HEK293 (cell line): ENCODE results near the gene TACR2.

ENCODE experiments used
- CTCF ChIA-PET: fragments of 350-600 bp; formaldehyde crosslinking; extraction: SDS; loops from one replicate; lab custom pipeline; 2021; ENCODE audit warnings: antibody characterized with exemption; lab: Yijun Ruan, JAX
- POLR2A ChIA-PET: fragments of 300-600 bp; formaldehyde crosslinking; extraction: SDS; loops from one replicate; lab custom pipeline; 2020; ENCODE audit warnings: antibody characterized with exemption, inconsistent platforms; lab: Yijun Ruan, JAX
- H3K27ac ChIP-seq: fragments of 200-500 bp; sonication (Bioruptor generic); 2 replicates; pipeline ENCODE4 v1.5.1; 2014; ENCODE audit warnings: low read depth, low read length, control low read depth, inconsistent platforms; ENCODE audit errors: extremely low read depth
- H3K36me3 ChIP-seq, 2 experiments: fragments of 200-500 bp in 1 of 2; sonication (Bioruptor generic) in 1 of 2; 1 replicate in 1 of 2; 2 replicates in 1 of 2; pipeline ENCODE4 v1.5.1; 2014 to 2017; ENCODE audit warnings: inconsistent platforms in 2 of 2, low read length in 2 of 2; ENCODE audit not compliant: control insufficient read depth in 2 of 2, insufficient read depth in 1 of 2
- H3K4me1 ChIP-seq: fragments of 200-500 bp; sonication (Bioruptor generic); 2 replicates; pipeline ENCODE4 v1.5.1; 2014; ENCODE audit warnings: mild to moderate bottlenecking, low read length, inconsistent platforms; ENCODE audit not compliant: control insufficient read depth, insufficient read depth
- H3K4me3 ChIP-seq: 2 replicates; pipeline ENCODE4 v1.5.1; 2011; ENCODE audit warnings: low read depth, mild to moderate bottlenecking, control low read depth, low read length, moderate library complexity
- H3K9me3 ChIP-seq: fragments of 200-500 bp; sonication (Bioruptor generic); 2 replicates; pipeline ENCODE4 v1.5.1; 2014; ENCODE audit warnings: low read depth, low read length, inconsistent platforms; ENCODE audit not compliant: control insufficient read depth, insufficient read depth
- GFI1B ChIP-seq: fragments of 450-650 bp; formaldehyde crosslinking; IDR thresholded peaks from 2 replicates; pipeline ENCODE4 v1.5.1; 2016; ENCODE audit warnings: missing biosample characterization, missing genetic modification characterization
- GLI2 ChIP-seq: fragments of 450-650 bp; formaldehyde crosslinking; IDR thresholded peaks from 2 replicates; pipeline ENCODE4; 2017; ENCODE audit warnings: missing biosample characterization, missing genetic modification characterization, low read depth, borderline replicate concordance
- HOXD13 ChIP-seq: sonication (generic); formaldehyde crosslinking; IDR thresholded peaks from 2 replicates; pipeline ENCODE4 v1.8.0; 2022; ENCODE audit warnings: missing genetic modification reagents, borderline replicate concordance
- MYNN ChIP-seq: fragments of 450-650 bp; formaldehyde crosslinking; IDR thresholded peaks from 2 replicates; pipeline ENCODE4 v1.5.1; 2016; ENCODE audit warnings: missing biosample characterization, missing genetic modification characterization, borderline replicate concordance
- TCF7L2 ChIP-seq: IDR thresholded peaks from 2 replicates; pipeline ENCODE4 v1.6.1; 2011; ENCODE audit warnings: low read depth, mild to moderate bottlenecking, inconsistent platforms, low read length, moderate library complexity, borderline replicate concordance
- TRIM28 ChIP-seq: IDR thresholded peaks from 2 replicates; pipeline ENCODE4 v1.6.1; 2011; ENCODE audit warnings: low read length, control low read depth, borderline replicate concordance
- ZBTB11 ChIP-seq: fragments of 450-650 bp; formaldehyde crosslinking; conservative IDR thresholded peaks from 2 replicates; pipeline ENCODE4 v1.5.1; 2016; ENCODE audit warnings: low read depth, missing biosample characterization, missing genetic modification characterization
- ZBTB7A ChIP-seq: fragments of 450-650 bp; formaldehyde crosslinking; IDR thresholded peaks from 2 replicates; pipeline ENCODE4 v1.5.1; 2016; ENCODE audit warnings: low read depth, missing biosample characterization, missing genetic modification characterization
- ZFP41 ChIP-seq: fragments of 450-650 bp; formaldehyde crosslinking; IDR thresholded peaks from 2 replicates; pipeline ENCODE4 v1.5.1; 2016; ENCODE audit warnings: missing biosample characterization, missing genetic modification characterization, borderline replicate concordance
- ZNF140 ChIP-seq: fragments of 450-650 bp; formaldehyde crosslinking; IDR thresholded peaks from 2 replicates; pipeline ENCODE4 v1.5.1; 2016; ENCODE audit warnings: missing biosample characterization, missing genetic modification characterization
- ZNF148 ChIP-seq: fragments of 450-650 bp; formaldehyde crosslinking; IDR thresholded peaks from 2 replicates; pipeline ENCODE4 v1.5.0; 2017; ENCODE audit warnings: missing biosample characterization, missing genetic modification characterization, borderline replicate concordance
- ZNF18 ChIP-seq: fragments of 450-650 bp; formaldehyde crosslinking; IDR thresholded peaks from 2 replicates; pipeline ENCODE4 v1.5.1; 2016; ENCODE audit warnings: missing biosample characterization, missing genetic modification characterization
- ZNF214 ChIP-seq: fragments of 450-650 bp; formaldehyde crosslinking; IDR thresholded peaks from 2 replicates; pipeline ENCODE4 v1.5.1; 2017; ENCODE audit warnings: missing biosample characterization, mild to moderate bottlenecking, missing genetic modification characterization, borderline replicate concordance
- ZNF248 ChIP-seq: fragments of 450-650 bp; formaldehyde crosslinking; IDR thresholded peaks from 2 replicates; pipeline ENCODE4 v1.5.1; 2017; ENCODE audit warnings: missing biosample characterization, missing genetic modification characterization
- ZNF354C ChIP-seq: fragments of 450-650 bp; formaldehyde crosslinking; IDR thresholded peaks from 2 replicates; pipeline ENCODE4 v1.5.1; 2016; ENCODE audit warnings: missing biosample characterization, missing genetic modification characterization, low read depth, borderline replicate concordance
- ZNF37A ChIP-seq: fragments of 450-650 bp; IDR thresholded peaks from 2 replicates; pipeline ENCODE4 v1.5.1; 2018; ENCODE audit warnings: missing biosample characterization, missing genetic modification characterization
- ZNF423 ChIP-seq: fragments of 450-650 bp; formaldehyde crosslinking; IDR thresholded peaks from 2 replicates; pipeline ENCODE4 v1.5.1; 2016; ENCODE audit warnings: missing biosample characterization, missing genetic modification characterization
- ZNF501 ChIP-seq: fragments of 450-650 bp; formaldehyde crosslinking; IDR thresholded peaks from 2 replicates; pipeline ENCODE4 v1.5.1; 2016; ENCODE audit warnings: missing biosample characterization, missing genetic modification characterization
- ZNF521 ChIP-seq: fragments of 450-650 bp; formaldehyde crosslinking; IDR thresholded peaks from 2 replicates; pipeline ENCODE4 v1.5.1; 2017; ENCODE audit warnings: missing biosample characterization, mild to moderate bottlenecking, missing genetic modification characterization
- ZNF529 ChIP-seq: fragments of 450-650 bp; formaldehyde crosslinking; IDR thresholded peaks from 2 replicates; pipeline ENCODE4 v1.5.1; 2017; ENCODE audit warnings: missing genetic modification characterization, missing biosample characterization; ENCODE audit not compliant: insufficient replicate concordance
- ZNF571 ChIP-seq: fragments of 450-650 bp; formaldehyde crosslinking; IDR thresholded peaks from 2 replicates; pipeline ENCODE4 v1.5.0; 2017; ENCODE audit warnings: missing biosample characterization, missing genetic modification characterization
- ZNF585B ChIP-seq: fragments of 450-650 bp; formaldehyde crosslinking; IDR thresholded peaks from 2 replicates; pipeline ENCODE4 v1.5.1; 2016; ENCODE audit warnings: missing biosample characterization, missing genetic modification characterization
- ZNF76 ChIP-seq: fragments of 450-650 bp; formaldehyde crosslinking; IDR thresholded peaks from 2 replicates; pipeline ENCODE4; 2016; ENCODE audit warnings: low read depth, missing biosample characterization, missing genetic modification characterization, borderline replicate concordance
- ZNF837 ChIP-seq: fragments of 450-650 bp; formaldehyde crosslinking; IDR thresholded peaks from 2 replicates; pipeline ENCODE4 v1.5.1; 2016; ENCODE audit warnings: missing biosample characterization, missing genetic modification characterization

The TACR2 gene

GRCh38 chr10:69435966-69436520 is 19.3 kb upstream of the TACR2 start (continued):
- TF ChIP-seq ZBTB11 = no peak
- no peak for TF ChIP-seq ZNF37A
- TF ChIP-seq ZNF585B (tag by site-specific recombination) = no peak
- TF ChIP-seq ZNF140 (tag by site-specific recombination) = no peak

- Histone ChIP-seq H3K36me3 (no peaks in the 10 kb centered on the region), H3K4me3 (no peak overlapping the region), H3K9me3 (no peaks in the 10 kb centered on the region), H3K4me1 (peaks cover 6% of the 10 kb centered on the region; the same call in 1 of the 2 replicates), H3K27ac (no peak overlapping the region)
- POLR2A ChIA-PET = no interaction called here
- CTCF ChIA-PET = no interaction called here
- TF ChIP-seq ZNF529 (tag by site-specific recombination) (no peak), ZBTB7A (tag by site-specific recombination) (no peak), GLI2 (tag by site-specific recombination) (no peak), ZNF214 (tag by site-specific recombination) (no peak), HOXD13 (CRISPR knock-in tag) (no peak), ZNF423 (tag by site-specific recombination) (no peak), ZNF18 (tag by site-specific recombination) (no peak)
Observed at GRCh38 chr10:69434926-69435325, 18.2 kb upstream of the TACR2 start.

- Histone ChIP-seq H3K4me1 (peaks cover 6% of the 10 kb centered on the region; the same call in 1 of the 2 replicates), H3K27ac (no peak overlapping the region), H3K36me3 (no peaks in the 10 kb centered on the region), H3K9me3 (no peaks in the 10 kb centered on the region), H3K4me3 (no peak overlapping the region)
- POLR2A ChIA-PET = no interaction called here
- CTCF ChIA-PET = interaction anchor here (0.9 to 3.8 kb wide), 4 partner anchors 14 to 81 kb away, joined by 3 to 11 read pairs (median 4); partner anchors contain the start of genes TACR2 and TSPAN15
- no peak for TF ChIP-seq ZNF76 (tag by site-specific recombination)
- no peak for TF ChIP-seq TCF7L2
- no peak for TF ChIP-seq ZNF837 (tag by site-specific recombination)
- TF ChIP-seq ZNF521 (tag by site-specific recombination) = no peak
- no peak for TF ChIP-seq ZFP41 (tag by site-specific recombination)
- TF ChIP-seq TRIM28 = no peak
- TF ChIP-seq ZNF571 (tag by site-specific recombination) = no peak
- TF ChIP-seq ZNF354C (tag by site-specific recombination) = no peak
- no peak for TF ChIP-seq ZNF148 (tag by site-specific recombination)
- no peak for TF ChIP-seq ZNF248 (tag by site-specific recombination)
- no peak for TF ChIP-seq GFI1B (tag by site-specific recombination)
- TF ChIP-seq ZNF501 (tag by site-specific recombination) = no peak
- TF ChIP-seq MYNN (tag by site-specific recombination) = no peak
Observed at GRCh38 chr10:69434169-69434568, 17.5 kb upstream of the TACR2 start.
